LoVo (cell line): Measurements from ENCODE around the gene CDH10.

ENCODE experiments used
- DNase-seq: peaks from one replicate; pipeline ENCODE4 v3.0.0-alpha.2; 2016; ENCODE audit warnings: low spot score

The CDH10 gene

DNA sequence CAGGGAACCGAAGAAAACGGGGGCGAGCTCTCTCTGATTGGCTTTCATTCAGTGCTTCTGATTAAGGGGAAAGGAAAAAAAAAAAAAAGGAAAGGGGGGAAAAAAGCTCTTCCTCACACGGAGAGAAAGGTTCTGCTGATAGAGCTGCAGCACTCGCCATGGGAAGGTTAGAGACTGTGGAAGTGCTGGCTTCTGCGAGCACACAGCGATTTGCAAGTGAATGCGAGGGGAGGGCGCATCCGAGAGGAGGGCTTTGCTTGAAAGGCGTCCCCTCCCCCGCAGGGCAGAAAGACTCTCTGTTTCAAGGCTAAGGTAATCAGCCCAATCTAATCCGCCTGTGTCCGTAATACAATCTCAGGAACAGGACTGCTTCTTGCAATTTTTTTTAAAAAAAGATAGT lies at the start of gene CDH10:
Gene CDH10, minus strand, starts transcription at position 218 of the 400 bp plus-strand sequence. CDS start 51,488 bp downstream, outside the sequence.
- no peak for DNase-seq

GRCh38 chr5:24693609-24694008 lies 48.8 kb upstream of the CDH10 start:
- DNase-seq, result no peak

DNA sequence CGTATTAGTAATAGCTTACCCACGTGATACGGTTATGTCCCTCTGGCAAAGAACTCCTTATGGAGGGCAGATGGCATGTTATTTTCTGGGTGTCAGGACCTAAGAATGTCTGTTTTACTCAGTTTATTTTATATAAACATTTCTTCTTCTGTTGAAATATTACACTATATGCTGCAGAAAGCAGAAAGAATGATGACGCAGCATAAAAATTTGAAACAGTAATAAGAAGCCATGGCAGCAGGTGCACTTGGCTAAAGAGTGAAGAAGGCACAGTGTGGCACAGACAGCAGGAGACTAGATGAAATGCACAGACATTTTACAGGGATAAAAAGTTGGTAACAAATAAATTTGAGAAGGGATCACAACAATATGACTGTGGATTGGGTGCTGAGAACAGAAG lies 46.3 kb upstream of the CDH10 start:
- DNase-seq, result no peak

DNA sequence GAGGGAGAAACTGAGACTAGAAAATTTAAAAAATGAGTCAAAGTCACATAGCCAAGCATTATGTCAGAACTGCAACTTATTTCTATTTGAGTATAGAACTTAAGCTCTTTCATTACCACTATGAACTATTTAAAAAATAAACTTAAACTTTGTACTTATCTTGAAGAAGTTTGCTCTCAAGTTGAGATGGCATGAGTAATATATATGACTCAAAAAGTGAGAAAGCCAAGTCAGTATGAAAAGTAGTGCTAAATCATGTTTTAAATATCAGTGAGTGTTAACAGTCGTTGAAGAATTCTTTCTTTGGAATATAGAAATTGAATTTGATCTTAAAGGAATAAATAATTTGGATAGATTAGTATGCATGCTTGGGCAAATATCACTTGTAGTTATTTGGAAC lies 36.3 kb upstream of the CDH10 start:
- DNase-seq, result no peak

DNA sequence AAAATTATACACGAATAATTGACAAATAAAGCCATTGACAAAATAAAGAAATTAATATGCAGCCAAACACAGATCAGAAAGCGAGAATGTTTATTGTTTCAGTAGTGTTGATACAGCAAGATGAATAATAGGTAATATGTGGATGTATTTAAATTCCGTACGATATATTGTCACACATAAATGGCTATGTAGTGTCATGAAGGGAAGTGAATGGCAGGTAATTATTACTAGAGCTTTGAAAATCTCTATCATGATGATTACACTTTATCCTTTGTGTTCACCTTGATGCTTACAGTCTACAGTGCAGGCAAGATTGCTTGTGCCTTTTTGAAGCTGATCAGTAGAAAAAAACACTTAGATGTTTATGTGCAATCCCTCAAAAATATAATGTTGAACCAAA lies 23.3 kb upstream of the CDH10 start:
- DNase-seq, result no peak

- no peak for DNase-seq
These were observed 4.8 kb upstream of the CDH10 start for GRCh38 chr5:24649531-24649930.

DNA sequence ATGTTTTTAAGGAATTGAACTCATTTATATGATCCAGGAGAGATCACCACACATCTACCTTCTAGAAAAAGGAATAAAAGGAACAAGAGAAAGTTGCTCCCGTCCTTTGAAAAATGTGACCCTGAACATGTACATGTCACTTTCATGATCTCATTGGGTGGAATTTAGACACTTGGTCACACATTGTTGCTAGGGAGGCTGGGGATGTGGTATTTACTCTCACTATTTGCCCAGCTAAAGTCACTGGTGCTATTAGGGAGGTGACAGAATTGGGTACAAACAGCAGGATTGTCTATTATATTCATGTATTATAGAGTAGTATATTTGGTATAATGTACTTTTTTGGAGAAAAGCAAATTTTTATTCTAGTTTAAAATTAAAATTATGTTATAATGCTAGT lies 2.1 kb upstream of the CDH10 start:
- no peak for DNase-seq

GRCh38 chr5:24645483-24645882 lies 705 bp upstream of the CDH10 start:
- no peak for DNase-seq

GRCh38 chr5:24643880-24644279 lies 898 bp downstream of the CDH10 start:
- DNase-seq, result no peak

DNA sequence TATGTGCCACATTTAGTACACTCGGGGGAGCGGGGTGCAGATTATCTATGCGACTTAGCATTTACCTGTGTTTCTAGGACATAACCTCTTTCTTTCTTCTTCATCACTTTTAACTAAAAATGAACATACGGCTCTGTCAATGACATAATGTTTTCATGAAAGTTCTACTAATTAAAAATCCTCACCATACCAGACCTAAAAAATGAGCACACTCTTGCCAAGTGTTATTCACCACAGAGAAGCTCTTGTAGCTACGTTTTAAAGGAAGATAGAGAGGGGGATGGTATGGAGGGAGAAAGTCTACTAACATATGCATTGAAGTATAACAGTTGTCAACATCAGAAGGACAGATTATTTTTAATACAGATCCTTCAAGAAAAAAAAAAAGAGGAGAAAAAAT lies 1.6 kb downstream of the CDH10 start:
- DNase-seq, result no peak

GRCh38 chr5:24642022-24642421 lies 2.8 kb downstream of the CDH10 start:
- peak; percentile 38 for DNase-seq

DNA sequence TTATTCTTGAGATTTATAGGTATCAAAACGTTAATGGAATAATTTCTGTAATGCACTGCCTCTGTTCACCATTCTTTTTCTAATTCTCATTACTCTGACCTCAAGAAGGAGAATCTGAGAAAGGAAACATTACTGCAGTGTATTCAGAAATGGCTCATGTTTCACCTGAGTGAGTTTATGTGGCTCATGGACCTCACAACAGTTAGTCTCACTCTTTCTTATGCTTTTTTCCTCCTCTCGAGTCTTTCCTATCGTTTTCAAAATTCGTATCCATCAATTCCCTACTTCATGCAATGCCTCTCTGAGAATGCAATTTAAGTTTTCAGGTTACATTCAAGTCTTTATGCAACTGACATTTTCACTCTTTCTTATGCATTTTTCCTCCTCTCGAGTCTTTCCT lies 9.6 kb downstream of the CDH10 start:
- DNase-seq, result no peak

DNA sequence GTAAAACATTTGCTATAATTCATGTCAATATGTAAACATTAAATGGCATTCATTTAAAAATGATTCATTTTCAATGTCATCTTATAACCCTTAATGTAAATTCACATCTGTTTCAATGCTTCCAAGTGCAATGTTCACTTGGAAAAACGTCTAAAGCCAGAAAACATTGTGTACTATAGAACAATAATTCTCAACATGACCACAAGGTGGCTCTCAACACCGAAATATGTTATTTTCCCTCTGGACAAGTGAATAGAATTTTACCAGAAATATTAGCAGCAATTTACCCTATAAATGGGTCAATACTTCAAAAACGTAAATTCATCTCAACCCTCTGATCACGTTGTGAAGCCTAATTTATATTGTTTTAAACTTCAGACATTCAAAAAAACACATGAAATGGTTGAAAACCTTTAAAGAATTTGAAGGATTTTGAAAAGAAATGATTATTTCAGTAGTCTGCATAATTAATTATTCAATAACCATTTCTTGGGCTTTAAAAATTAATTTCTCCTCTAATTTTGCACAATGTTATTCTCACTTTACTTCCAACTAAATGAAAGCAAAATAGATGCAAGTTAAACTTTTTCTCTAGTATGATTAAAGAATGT lies 11.0 kb downstream of the CDH10 start:
- peak; percentile 56 for DNase-seq

GRCh38 chr5:24632353-24632752 lies 12.4 kb downstream of the CDH10 start:
- no peak for DNase-seq

DNA sequence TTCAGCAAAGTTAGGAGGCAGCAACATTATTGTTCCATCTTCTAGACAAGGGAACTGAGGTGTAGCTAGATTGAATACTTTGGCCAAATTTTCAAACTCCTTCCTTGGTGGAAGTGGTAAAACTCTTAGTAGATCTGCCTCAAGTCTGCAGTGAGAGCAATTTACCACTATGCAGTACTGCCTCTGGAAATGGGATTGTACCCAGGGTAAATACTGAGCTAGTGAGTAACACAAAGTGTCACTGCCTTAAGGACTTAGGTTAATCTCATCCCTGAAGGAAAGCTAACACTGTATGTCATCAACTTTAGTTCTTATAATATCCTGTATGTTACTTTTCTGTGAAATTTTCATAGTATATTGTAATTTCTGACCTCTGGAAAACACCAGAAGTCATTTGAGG lies 13.9 kb downstream of the CDH10 start:
- DNase-seq, result no peak

- no peak for DNase-seq
These were observed 15.0 kb downstream of the CDH10 start for GRCh38 chr5:24629798-24630197.

DNA sequence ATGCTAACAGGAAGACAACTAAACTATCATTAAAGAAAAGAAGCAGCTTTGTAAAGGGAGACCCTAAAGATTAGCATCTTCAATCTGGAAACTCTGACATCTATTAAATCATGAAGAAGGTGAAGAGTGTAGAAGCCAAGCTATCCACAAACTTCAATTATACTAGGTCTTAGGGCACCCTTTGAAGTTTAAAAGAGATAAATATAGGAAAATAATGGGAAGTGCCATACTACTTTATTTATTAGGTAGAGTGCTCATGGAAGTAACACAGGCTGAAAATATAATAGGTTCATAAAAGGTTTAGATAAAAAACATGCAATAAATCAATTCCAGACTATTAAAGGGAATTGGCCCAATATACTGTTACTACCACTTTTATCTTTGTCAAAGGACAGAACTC lies 19.9 kb downstream of the CDH10 start:
- DNase-seq, result no peak

DNA sequence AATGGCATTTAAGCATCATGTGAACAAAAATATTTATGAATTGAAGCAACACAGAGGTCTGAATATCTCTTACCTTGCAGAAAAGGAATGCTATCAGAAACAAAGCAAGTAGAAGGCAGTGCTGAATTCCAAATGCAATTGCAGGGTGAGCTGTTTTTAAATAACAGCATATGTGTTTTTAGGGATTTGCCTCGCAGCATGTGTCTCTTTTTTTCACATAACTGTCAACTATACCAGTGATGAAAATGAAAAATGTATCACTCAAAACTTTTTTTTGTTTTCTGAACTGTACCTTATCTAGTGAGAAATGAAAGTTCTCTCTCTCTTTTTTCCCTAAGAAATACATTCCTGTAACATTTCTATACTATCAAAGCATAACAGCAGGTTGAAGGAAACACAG lies 21.2 kb downstream of the CDH10 start:
- no peak for DNase-seq

GRCh38 chr5:24623031-24623430 lies 21.7 kb downstream of the CDH10 start:
- DNase-seq, result no peak

DNA sequence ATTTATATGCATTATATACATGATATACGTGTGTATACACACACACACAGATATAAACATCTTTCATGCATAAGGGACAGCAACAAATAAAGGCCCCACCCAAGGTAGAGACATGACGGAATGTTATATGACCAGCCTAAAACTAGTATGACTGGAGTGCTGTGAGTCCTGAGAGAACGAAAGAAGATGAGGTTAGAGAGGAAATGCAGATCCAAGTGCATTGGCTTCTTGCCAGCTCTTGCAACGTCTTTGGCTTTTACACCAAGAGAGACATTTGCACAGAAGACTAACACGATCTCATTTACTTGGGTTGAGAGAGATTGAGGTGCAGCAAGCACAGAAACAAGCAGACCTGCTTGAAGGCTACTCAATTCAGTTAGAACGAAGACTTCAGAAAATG lies 23.0 kb downstream of the CDH10 start:
- no peak for DNase-seq

GRCh38 chr5:24616566-24616965 lies 28.2 kb downstream of the CDH10 start:
- DNase-seq, result no peak

GRCh38 chr5:24615159-24615558 lies 29.6 kb downstream of the CDH10 start:
- DNase-seq, result no peak

DNA sequence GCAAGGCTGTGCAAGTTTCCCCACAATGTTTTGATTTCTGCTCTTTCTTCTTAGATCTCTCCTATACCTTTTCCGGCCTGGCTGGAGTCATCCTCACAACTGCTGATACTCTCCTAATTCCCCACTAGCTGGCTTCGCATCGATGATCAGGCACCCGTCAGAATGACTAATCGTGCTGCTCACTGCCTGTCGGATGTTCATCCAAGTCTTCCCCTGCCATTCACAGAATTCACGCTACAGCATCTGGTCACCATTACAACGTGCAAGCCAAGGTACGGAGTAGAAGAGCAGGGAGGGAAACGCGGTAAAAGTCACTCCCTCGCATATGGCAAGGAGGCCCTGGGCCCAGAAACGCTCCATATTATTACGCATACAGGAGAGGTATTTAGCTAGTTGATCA lies 35.1 kb downstream of the CDH10 start:
- no peak for DNase-seq

DNA sequence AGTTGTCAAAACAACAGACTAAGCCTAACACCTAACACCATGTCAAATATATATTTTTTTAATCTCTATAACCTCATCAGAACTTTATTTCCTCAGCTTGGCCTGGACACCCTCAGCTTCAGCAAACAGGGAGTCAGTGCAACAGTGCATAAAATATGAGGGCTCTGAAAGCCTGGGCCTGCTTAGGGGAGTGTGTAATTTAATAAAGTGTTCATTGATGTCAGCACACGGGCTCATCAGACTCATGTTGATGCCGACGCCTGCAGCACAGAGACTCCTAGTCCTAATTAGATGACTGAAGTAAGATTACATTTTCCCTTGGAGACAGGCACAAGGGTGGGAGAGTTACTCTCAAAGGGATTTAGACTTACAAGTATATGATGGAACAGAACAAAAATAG lies 37.8 kb downstream of the CDH10 start:
- no peak for DNase-seq

DNA sequence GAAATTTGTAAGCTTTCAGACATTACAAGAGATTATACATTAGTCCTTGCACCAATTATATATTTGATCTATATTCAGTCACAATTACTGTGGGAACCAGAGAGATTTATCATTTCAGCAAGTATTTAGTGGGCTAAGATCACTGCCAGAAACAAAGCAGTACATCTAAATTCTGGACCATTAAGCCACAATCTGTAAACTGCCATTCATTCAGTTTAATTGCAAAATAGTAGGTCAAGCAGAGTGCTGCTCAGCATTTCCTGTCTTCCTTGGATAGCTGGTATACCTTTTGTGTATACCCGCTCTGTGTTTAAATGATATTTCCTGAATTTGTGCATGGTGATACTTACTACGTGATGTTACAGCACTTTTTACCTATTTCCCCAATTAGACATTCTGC lies 42.6 kb downstream of the CDH10 start:
- no peak for DNase-seq
